GM19023 (cell line): ENCODE measurements around the gene FRMPD4.
A peak's percentile ranks its signal among the peaks of the same experiment; 100 is the strongest.

Source experiments
- ATAC-seq: cut with Tn5 transposase; IDR thresholded peaks from one replicate; pipeline ENCODE4 v1.9.1; 2021; ENCODE audit warnings: mild to moderate bottlenecking, moderate library complexity; ENCODE audit not compliant: unreplicated experiment

FRMPD4 gene

GRCh38 chrX:12423346-12423745 lies 285.1 kb downstream of the FRMPD4 start:
- no peak for ATAC-seq

- no peak for ATAC-seq
Measured at GRCh38 chrX:12425496-12425895, 287.2 kb downstream of the FRMPD4 start.

DNA sequence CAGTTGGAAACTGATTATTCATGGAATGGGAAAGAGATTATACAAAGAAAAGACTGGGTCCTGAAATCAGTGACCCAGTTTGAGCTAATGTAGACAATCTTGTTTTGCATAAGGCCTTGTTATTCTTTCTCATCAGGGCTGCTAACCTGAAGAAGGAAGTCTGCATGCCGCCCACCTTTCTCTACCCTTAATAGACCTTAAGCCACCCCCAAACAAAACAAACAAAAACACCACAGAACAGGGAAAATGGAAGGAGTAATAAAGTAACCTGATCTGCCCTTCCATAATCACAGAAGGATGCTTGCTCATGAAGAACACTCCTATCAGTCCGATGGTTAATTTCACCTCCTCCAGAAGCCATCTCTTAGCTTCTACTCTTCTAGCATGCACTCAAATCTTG lies 288.1 kb downstream of the FRMPD4 start:
- ATAC-seq = no peak

GRCh38 chrX:12434493-12434892 lies 296.2 kb downstream of the FRMPD4 start:
- ATAC-seq = no peak

GRCh38 chrX:12439416-12439815 lies 301.1 kb downstream of the FRMPD4 start:
- ATAC-seq = no peak

- ATAC-seq = no peak
Measured at GRCh38 chrX:12440246-12440645, 302.0 kb downstream of the FRMPD4 start.

DNA sequence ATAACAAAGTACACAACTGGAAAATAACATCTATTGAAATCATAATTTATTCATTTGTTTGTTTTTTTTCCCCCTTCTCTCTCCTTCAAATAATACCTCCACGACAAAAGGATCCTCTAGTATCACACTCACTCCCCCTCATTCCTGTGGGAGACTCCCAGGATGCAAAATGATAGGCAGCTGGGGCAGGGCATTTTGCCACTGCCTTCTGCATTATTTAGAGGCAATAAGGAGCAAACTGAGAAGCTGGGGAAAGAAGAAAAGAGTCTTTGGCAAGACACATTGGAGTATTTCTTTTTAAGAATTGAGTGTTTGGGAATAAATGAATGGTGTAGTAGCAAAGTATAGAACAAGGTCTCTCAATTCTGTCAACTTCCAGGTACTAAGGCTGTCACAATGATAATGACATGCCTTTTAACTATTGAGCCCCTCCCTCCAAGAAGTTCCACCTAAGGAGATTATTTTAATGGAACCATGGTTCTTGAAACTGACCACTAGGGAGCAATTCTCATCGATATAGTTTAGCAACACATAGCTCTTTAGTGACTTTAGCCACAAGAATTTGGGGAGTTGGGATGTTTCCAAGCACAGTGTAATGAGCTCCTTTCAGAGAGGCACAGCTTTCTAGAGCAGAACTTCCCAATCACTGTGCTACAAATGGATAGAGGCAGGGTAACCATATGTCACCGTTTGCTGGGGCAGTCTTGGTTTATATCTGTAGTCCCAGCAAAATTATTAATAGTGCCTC lies 303.3 kb downstream of the FRMPD4 start:
- ATAC-seq = no peak

GRCh38 chrX:12443534-12444098 lies 305.3 kb downstream of the FRMPD4 start:
- ATAC-seq = peak; percentile 95

DNA sequence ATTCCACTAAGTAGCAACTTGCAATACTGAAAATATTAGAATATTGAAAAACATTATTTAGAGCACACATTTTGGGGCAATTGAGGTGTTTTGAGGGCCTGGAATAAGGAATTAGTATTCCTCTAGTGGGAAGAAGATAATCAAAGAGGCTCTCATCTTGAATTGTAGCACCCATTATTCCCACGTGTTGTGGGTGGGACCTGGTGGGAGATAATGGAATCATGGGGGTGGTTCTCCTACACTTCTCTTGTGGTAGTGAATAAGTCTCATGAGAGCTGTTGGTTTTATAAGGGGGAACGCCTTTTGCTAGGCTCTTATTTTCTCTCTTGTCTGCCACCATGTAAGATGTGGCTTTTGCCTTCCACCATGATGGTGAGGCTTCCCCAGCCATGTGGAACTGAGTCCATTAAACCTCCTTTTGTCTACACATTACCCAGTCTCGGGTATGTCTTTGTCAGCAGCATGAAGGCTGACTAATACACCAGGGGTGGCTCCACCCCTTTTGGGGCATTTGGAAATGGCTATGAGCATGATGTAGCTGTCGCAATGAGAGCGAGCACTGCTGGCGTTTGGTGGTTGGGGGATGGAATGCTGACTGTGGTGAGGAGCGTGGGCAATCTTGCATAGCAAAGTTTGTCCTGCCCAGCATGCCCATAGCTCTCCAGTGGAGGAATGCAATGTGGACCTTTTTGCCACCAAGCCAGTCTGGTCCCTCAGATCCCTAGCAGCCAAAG lies 308.2 kb downstream of the FRMPD4 start:
- ATAC-seq = no peak

DNA sequence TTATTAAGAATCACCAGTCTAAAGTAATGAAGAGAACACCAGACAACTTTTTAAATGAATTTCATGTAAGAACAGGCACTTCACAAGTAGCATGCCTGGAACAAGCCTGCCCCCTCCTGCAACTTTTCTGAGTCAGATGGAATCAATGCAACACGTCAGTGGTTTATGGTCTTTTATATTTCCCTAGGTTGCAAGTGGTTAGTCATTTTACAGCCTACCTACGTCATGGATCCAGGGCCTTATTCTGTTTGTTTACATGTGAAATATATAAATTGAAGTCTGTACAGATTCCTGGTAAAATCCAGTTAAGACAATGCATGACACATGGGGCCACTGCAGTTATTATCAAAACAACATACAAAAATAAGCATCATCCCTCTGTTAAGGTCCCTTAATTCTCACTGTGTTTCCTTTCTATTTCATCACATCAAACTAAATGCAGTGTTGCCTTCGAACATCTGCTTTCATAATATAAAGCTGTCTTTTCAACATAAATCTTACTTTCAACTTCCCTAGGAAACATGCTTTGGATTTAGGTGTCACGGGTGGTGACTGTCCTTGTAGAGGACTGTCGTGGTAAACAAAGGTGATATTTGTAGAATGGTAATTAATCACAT lies 309.3 kb downstream of the FRMPD4 start:
- ATAC-seq = no peak

DNA sequence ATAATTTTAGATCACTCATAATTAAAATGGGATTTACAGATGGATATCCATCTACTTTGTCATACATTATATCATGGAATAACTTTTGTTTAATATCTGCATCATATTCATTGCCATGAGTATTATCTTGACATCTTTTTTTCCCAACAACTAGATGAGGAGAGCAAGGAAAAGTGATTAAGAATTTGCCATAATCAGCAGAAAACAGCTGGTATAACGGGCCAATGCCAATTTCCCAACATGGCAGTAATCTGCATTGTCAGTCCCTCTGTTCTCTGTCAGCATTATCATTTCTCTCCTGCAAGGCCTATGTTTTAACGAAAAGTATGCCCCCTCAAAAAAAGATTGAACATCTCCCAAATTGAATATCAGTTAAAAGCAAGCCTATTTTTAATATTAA lies 314.0 kb downstream of the FRMPD4 start:
- ATAC-seq = no peak

DNA sequence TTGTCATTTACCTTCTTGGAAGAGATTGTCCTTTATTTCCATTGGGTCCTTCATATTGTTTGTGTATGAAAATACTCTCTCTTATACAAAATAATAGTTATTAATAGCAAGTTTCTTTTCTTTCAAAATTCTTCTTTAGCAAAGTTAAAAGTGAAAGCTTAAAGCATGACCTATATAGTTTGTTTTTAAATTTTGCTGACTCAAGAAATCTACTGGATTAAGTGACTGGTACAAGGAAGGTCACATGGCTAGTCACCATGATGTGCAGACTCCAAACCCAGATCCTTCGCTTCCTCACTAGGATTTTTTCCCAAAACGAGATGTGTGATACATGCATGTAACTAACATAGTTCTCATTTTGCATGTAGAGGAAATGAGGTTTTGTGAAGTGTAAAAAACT lies 322.7 kb downstream of the FRMPD4 start:
- no peak for ATAC-seq

GRCh38 chrX:12463052-12463451 lies 324.8 kb downstream of the FRMPD4 start:
- no peak for ATAC-seq

- no peak for ATAC-seq
Measured at GRCh38 chrX:12463873-12464272, 325.6 kb downstream of the FRMPD4 start.

DNA sequence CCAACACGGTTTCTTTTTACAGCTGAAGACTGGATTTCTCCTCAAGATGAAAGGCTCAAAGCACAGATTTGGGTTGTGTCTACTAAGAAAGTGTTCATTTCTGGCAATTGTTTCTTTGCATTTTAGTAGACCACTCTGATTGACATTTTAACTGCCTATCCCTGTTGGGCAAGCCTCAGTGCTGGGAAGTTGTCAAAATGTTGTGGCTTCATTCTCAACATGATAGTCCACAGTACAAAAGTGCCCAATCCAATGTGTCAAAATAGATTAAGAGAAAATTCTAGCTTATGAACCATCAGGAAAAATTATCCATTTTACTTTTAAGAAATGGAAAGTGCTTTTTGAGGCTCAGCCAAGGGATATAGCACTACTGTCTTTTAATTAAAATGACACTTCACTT lies 329.0 kb downstream of the FRMPD4 start:
- no peak for ATAC-seq

DNA sequence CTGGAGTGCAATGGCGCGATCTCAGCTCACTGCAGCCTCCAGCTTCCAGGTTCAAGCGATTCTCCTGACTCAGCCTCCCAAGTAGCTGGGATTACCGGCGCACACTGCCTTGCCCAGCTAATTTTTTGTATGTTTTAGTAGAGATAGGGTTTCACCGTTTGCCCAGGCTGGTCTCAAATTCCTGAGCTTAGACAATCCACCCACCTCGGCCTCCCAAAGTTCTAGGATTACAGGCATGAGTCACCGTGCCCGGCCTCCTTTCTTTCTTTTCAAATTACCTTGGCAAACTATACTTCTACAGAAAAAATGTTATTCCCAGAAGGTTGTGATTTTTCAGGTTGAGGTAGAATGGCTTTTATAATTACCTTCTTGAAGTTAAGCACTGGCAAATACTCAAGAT lies 331.0 kb downstream of the FRMPD4 start:
- ATAC-seq = no peak

GRCh38 chrX:12471061-12471460 lies 332.8 kb downstream of the FRMPD4 start:
- no peak for ATAC-seq

- no peak for ATAC-seq
Measured at GRCh38 chrX:12480956-12481355, 342.7 kb downstream of the FRMPD4 start.

DNA sequence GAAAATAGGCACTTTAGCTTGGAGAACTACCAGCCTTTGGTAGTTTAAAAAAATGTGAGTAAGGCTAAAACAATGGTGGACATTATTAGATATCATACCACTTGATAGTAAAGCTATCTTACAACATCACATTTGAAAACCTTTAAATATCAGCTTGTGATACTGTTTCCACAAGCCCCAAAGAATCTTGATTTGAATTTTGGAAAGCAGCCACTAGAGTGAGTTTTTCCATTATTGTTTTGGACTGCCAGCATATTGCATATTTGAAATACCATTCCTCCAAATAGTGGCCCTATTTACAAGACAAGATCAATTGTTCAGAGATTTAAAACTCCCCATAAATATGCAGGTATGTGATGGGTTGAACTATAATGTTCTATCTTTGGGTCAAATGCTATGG lies 349.9 kb downstream of the FRMPD4 start:
- ATAC-seq = no peak

DNA sequence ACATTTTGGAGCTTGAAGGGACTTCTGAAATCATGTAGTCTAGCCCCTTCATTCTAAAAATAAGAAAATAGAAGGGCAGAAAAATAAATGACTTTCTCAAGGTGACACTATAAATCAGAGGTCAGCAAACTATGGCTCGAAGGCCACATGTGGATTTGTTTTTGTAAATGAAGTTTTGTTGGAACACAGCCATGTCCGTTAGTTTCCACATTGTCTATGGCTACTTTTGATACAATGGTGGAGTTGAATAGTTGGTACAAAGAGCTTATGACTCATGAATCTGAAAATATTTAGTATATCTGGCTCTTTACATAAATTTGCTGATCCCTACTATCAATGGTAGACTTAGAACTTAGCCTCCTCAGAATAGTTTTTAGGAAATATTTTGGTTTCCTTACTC lies 350.5 kb downstream of the FRMPD4 start:
- no peak for ATAC-seq

DNA sequence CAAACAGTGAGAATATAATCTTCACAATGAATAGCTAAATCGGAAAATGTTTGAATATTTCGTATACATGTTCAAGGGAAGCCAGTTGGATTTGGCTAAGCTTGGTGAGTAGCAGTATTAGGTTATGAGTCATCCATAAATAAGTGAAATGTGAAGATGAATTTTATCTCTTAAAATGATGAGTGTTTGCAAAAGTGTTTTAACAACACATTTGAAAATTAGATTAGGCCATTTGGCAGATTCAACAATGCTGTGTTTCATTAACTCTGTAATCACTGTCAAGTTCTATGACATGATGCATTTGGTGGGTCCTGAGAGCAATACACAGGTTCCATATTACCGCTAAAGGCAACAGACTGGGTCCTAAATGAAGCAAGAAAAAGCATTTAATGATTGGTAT lies 351.1 kb downstream of the FRMPD4 start:
- no peak for ATAC-seq
